Keratinocyte (primary cell): ENCODE data around the gene PARVA.

Source experiments
- EZH2 ChIP-seq: IDR thresholded peaks from one replicate; pipeline ENCODE4 v1.6.1; 2012; ENCODE audit warnings: inconsistent platforms, mild to moderate bottlenecking, low read length, moderate library complexity
- TF ChIP-seq, protein P1 (sequence below), 3 experiments: IDR thresholded peaks in 1 of 3; conservative IDR thresholded peaks in 1 of 3; optimal IDR thresholded peaks in 1 of 3; 2 replicates in 2 of 3; 3 replicates in 1 of 3; pipeline versions ENCODE3 to v1.5.1; 2011; ENCODE audit warnings: low read length in 3 of 3, mild to moderate bottlenecking in 3 of 3, moderate library complexity in 2 of 3, control low read depth in 1 of 3, inconsistent platforms in 1 of 3; ENCODE audit not compliant: insufficient read depth in 2 of 3; ENCODE audit errors: extremely low read depth in 1 of 3

DNA sequence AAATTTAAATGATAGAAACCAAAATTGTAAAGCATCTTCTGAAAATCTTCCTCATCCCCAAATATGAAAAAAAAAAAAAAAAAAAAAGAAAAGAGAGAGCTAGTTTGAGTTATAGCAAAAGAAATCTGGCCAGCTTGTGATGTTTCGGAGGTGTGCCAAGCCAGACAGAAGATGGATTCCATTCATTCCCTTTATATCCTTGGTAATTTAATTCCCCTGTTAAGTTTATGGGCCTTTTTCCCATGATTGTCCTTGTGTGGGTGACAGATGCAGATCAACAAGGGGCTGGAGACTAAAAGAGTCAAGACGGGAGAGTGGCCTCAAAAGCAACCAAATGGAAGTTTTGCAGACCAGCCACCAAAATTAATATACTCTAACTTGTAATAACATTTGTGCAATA, 47.6 kb upstream of the PARVA start:
- TF ChIP-seq, protein P1, sequence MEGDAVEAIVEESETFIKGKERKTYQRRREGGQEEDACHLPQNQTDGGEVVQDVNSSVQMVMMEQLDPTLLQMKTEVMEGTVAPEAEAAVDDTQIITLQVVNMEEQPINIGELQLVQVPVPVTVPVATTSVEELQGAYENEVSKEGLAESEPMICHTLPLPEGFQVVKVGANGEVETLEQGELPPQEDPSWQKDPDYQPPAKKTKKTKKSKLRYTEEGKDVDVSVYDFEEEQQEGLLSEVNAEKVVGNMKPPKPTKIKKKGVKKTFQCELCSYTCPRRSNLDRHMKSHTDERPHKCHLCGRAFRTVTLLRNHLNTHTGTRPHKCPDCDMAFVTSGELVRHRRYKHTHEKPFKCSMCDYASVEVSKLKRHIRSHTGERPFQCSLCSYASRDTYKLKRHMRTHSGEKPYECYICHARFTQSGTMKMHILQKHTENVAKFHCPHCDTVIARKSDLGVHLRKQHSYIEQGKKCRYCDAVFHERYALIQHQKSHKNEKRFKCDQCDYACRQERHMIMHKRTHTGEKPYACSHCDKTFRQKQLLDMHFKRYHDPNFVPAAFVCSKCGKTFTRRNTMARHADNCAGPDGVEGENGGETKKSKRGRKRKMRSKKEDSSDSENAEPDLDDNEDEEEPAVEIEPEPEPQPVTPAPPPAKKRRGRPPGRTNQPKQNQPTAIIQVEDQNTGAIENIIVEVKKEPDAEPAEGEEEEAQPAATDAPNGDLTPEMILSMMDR (optimal IDR thresholded peaks at IDR 0.05 in 1 of 3, IDR thresholded peaks at IDR 0.05 in 1 of 3, conservative IDR thresholded peaks at IDR 0.05 in 1 of 3; ENCODE audit: extremely low read depth in 1 of 3, insufficient read depth in 2 of 3, low read length in 3 of 3): no peak
- TF ChIP-seq EZH2: no peak
